Hepatocyte (in vitro differentiated cells): ENCODE data around the gene LMBR1L.

Source experiments
- EZH2 ChIP-seq: fragments of 200-600 bp; sonication (generic); IDR thresholded peaks from 2 replicates; pipeline ENCODE4 v1.6.1; 2016; ENCODE audit warnings: antibody characterized with exemption, mild to moderate bottlenecking, borderline replicate concordance
- TF ChIP-seq, protein P1 (sequence below): fragments of 200-600 bp; sonication (generic); IDR thresholded peaks from 2 replicates; pipeline ENCODE4 v1.5.1; 2016; ENCODE audit warnings: antibody characterized with exemption, mild to moderate bottlenecking; ENCODE audit not compliant: poor library complexity

DNA sequence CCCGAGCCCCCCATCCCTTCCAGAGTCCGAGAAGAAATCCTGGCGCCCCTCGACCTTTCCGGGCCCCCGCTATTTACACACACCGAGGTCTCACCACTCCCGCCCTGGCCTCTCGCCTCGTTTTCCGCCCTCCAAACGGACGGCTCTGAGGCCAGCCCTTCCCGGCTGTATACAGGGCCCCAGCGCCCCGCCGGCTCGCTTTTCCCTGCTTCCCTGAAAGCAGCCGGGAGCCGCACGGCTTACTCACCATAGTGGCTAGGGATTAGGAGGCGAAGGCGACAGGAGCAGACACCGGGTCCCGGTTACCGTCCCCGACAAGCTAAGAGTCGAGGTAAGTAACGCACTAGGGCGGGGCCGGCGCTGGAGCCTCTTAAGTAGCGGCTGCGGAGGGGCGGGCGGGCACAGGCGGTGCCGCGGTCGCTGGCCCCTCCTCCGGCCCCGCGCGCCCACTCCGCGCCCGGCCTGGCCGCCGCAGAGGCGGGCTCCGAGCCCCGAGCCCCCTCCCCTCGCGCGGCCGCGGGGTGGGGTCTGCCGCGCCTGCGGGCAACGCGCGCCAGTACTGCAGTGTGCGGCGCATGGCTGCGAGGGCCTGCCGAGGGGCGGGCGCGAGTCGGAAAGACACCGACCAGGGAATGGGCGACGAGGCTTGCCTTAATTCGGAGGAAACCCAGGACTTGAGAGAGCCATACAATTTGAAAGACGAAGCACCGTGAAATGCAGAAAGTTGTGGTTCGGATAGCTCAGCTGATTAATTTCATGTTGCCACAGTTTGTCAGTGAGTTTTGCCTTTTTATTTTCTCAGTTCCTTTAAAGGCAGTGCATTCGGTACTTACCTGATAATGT, 20.6 kb upstream of the LMBR1L start, which contains the start of gene TUBA1B:
- TF ChIP-seq, protein P1, sequence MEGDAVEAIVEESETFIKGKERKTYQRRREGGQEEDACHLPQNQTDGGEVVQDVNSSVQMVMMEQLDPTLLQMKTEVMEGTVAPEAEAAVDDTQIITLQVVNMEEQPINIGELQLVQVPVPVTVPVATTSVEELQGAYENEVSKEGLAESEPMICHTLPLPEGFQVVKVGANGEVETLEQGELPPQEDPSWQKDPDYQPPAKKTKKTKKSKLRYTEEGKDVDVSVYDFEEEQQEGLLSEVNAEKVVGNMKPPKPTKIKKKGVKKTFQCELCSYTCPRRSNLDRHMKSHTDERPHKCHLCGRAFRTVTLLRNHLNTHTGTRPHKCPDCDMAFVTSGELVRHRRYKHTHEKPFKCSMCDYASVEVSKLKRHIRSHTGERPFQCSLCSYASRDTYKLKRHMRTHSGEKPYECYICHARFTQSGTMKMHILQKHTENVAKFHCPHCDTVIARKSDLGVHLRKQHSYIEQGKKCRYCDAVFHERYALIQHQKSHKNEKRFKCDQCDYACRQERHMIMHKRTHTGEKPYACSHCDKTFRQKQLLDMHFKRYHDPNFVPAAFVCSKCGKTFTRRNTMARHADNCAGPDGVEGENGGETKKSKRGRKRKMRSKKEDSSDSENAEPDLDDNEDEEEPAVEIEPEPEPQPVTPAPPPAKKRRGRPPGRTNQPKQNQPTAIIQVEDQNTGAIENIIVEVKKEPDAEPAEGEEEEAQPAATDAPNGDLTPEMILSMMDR: no peak
- TF ChIP-seq EZH2: no peak
